Stimulated activated CD4-positive, alpha-beta T cell treated with anti-CD3 and anti-CD28 coated beads, Interleukin-2, amount 100 ng/mL, for 24 hours (primary cell): Measurements from ENCODE around the gene RSPH1.
A peak's percentile ranks its signal among the peaks of the same experiment; 100 is the strongest.
"Not testable (repeated sequence)": the region's sequence is repeated elsewhere in the genome, so short reads cannot be mapped to it uniquely, and the experiment has no call there.

Experiments
- DNase-seq, 2 donors: peaks; one replicate each; pipeline ENCODE4 v3.0.0-alpha.2; 2020

Gene RSPH1

DNA sequence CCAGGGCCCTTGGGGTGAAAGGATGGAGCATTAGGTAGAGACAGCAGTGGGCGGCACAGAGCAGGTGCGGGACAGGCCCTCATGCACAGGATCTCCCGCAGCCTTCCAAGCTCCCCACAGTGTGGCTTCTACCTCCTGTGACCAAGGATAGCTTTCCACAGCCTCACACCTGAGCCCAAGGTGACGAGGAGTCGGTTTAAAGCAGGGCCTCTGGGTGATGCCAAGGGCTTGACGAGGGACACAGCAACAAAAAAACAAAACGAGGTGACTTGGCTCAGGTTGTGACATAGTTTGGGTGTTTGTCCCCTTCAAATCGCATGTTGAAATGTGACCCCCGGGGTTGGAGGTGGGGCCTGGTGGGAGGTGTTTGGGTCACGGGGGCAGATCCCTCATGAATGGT is 15.3 kb downstream of the RSPH1 start:
- DNase-seq, result no peak

DNA sequence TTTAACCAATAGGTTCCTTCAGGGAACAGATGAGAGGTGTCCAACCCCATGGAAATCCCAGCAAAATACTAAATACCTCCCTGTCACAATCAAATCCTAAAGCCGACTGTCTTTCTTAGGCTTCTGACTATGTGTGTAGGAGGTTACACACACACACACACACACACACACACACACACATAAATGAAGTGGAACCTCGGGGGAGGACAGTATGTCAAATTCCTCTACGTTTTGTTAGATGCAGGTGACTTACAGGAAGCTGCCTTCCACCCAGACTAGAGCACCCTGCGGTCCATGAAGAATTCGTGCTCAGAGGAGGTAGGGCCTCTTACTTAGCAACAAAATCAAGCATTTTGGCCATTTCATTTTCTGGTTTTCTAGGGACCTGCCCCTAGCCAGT is 16.4 kb downstream of the RSPH1 start:
- no peak for DNase-seq

DNA sequence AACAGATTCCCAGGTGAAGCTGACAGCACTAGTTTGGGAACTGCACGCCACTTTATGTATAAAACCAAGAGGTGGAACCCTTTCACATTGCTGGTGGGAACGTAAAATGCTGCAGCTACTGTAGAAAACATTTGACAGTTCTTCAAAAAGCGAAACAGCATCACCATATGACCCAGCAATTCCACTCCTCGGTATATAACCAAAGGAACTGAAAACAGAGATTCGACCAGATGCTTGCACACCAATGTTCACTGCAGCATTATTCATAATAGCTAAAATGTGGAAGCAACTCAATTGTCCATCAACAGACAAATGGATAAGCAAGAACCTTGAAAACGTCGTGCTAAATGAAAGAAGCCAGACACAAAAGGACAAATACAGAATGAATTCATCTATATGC is 17.5 kb downstream of the RSPH1 start:
- no peak for DNase-seq

DNA sequence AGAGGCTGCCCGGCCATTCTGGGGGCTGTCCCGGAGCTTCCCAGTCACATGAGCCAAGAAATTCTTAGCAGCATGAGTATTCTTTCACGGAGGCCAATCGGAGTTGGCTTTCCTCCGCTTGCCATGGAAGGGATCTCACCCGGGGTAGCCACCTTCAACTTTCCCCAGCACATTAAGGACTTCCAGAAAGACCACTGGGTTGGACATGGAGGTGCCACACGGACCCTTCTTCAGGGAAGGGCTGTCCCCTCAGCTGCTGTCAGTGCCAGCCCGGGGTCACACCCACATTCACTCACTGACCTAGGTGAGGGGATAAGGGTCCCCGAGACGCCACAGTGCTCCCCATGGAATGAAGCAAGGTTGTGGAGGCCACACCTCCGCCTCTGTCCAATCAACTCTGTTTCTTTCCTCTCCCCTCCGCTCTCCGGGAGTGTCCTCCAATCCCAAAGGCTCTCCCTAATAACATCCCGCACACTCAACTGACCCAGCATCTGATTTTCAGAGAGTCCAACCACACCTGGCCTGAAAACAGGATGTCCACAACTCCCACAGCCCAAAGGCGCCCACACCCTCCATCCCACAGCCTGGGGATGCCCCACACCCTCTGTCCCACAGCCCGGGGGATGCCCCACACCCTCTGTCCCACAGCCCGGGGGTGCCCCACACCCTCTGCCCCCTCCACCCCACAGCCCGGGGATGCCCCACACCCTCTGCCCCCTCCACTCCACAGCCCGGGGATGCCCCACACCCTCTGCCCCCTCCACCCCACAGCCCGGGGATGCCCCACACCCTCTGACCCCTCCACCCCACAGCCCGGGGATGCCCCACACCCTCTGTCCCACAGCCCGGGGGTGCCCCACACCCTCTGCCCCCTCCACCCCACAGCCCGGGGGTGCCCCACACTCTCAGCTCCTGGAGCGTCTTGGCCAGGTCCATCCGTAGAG is 19.4 kb downstream of the RSPH1 start:
- DNase-seq, result no peak

DNA sequence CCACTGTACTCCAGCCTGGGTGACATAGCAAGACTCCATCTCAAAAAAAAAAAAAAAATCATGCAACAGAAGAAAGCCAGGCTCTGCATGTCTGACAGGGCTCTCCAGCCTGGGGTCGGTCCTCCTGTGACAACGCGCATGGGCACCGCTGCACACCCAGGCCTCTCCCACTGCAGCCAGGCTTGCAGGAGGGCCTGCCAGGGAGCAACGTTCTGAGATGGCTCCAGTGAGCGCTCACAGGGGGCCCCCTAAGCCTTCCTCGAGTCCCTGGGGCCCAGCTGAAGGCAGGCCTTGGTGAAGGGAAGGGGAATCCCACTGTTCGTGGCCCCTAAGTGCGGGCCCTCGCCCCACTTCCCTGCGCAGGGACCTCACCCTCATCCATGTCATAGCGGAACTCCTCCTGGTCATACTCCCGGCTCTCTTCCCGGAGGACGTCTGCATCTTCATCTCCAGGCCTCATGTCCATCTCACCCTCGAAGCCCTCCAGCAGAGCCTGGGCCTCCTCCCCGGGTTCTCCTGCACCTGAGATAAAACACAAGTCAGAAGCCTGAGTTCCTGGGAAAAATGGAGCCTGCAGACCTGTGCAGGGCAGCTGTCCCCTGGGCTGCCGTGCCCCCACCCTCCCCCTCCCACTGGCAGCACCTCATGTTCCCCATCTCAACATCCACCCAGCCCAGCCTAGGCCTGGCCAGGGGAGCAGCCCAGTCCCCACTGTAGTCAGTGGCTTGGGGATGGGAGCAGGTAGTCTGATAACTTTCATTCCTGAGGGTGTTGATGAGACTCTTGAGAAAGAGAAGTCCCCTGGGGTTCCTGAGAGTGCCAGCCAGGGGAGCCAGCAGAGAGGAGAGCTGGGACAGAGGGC is 20.3 kb downstream of the RSPH1 start:
- DNase-seq, result no peak

DNA sequence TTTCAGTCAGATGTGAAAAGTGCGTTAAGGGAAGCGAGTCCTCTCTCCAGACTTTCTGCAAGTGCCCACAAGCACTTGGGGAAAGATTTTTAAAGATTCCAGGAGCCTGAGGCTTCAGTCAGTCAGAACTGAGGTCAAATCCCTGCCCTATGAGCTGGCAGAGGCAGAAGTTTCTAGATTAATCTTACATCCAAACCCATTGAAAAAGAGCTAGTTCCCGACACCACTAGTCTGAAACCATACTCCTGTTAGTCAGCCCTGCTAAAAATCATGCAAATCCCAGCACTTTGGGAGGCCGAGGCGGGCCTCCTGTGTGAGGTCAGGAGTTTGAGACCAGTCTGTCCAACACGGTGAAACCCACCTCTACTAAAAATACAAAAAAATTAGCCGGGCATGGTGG is 21.0 kb downstream of the RSPH1 start:
- no peak for DNase-seq

DNA sequence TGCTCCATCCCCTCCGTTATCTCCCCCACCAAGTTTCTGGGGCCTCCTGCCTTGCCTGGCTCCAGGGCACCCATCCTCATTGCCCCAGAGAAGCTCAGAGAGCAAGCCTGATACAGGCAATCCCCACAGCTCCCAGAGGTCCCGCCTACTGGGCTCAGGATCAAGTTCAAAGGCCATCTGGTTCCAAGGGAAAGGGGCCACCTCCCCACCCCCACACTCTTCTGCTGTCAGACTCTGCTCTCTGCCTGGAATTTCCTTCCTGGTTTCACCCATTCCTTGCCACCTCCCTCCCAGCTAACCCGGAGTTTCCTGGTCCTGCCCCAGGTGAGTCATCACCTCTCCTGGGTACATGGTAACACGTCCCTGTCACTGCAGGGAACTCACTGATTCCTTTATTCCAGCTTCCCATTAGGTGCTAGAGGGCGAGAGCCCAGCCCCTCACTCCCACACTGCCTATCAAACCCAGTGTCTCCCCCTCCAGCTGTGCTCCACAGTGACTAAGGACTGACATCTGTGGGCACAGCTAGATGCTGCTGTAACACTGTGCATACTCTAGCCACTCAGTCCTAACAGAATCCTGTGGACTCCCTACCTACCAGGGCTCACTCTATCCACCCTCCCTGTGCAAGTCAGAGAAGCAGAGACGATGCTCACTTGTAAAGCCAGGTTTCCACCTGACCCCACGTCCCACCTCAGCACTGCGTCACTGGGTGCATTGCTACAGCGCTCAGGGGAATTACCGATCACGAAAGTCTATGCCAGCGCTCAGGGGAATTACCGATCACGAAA is 21.8 kb downstream of the RSPH1 start:
- no peak for DNase-seq

DNA sequence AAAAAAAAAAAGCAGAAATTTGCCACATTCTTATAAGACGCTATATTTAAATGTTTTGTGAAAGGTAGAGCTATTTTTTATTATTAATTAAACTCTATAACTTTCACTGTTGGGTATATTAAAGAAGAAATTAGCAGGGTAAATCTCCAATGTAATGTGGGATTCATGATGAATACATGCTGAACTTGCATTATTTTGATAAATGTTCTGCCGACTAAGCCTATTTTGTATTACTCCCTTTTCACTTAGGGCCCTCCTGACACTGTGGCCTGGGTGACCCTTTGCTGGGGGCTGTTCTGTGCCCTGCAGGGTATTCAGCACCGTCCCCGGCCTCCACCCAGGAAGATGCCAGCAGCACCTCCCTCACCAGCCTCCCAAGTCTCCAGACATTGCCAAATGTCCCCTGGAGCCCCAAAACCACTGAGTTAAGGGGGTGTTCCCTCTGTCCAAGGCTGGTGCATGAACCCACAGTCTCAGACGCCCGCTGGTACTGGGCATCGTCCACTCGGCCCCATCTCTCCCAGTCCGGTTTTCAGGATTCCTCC is 22.5 kb downstream of the RSPH1 start:
- DNase-seq, result no peak

DNA sequence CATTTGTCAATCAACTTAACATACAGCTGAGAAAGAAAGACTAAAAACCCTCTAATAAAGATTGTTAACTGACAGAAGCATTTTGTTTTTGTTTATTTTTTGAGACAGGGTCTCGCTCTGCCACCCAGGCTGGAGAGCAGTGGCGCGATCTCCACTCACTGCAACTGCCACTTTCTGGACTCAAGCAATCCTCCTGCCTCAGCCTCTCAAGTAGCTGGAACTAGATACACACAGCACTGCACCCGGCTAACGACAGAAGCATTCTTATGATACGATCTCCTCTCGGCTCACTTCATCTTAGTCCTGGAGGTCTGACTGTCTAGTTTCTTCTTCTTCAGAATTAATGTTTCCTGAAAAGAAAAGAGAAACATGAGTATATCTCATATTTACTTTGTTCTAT is 23.5 kb downstream of the RSPH1 start:
- no peak for DNase-seq

DNA sequence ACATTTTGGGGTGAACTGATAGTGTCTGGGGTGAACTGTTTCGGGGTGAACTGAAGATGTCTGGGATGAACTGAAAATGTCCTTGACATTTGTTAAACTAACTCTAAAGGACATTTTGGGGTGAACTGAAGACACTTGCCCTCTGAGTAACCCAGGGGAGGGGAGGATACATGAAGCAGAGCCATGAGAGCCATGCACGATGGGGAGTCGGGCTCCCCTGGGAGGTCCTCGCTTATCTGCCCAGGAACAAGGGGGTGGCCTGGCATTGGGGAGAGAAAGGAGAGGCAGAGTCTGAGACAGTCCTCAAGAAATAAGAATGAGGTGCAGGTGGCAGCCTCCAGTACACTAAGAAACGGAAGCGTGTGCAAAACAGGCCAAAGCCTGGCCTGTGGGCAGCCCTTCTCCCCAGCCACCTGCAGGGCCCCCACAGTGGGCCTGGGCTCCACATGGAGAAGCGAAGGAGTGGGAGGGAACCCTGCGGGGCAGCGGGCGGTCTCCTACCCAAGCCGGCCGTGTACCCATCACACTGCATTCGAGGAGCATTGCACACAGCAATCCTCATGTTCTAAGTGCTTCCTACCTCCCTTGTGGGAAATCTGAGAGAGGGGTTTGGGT is 24.2 kb downstream of the RSPH1 start:
- DNase-seq, result no peak

DNA sequence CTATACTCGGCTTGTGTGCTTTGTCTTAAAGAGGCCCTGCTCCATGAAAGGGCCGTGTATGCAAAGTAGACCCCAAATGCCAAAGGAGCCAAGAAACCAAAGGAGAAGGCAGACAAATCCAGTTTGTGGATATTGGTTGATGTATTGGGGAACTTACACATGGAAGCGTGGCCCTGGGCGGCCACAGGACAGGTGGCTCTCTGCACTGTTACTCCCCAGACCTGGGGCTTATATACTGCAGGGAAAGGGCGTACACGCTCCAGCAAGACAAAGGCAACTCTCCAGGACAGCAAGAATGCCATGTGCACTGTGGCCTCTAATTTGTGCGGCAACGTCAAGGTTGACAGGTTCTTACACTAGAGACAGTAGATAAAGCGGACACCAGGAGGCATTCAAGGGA is 24.8 kb downstream of the RSPH1 start:
- DNase-seq, result no peak

DNA sequence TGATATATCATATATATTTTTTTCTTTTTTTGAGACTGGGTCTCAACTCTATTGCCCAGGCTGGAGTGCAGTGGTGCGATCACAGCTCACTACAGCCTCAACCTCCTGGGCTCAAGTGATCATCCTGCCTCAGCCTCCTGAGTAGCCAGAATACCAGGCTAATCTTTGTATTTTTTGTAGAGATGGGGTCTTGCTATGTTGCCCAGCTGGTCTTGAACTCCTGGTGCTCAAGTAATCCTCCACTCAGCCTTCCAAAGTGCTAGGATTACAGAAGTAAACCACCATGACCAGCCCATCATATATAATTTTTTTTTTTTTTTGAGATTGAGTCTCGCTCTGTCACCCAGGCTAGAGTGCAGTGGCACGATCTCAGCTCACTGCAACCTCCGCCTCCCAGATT is 26.3 kb downstream of the RSPH1 start:
- not testable (repeated sequence) for DNase-seq

DNA sequence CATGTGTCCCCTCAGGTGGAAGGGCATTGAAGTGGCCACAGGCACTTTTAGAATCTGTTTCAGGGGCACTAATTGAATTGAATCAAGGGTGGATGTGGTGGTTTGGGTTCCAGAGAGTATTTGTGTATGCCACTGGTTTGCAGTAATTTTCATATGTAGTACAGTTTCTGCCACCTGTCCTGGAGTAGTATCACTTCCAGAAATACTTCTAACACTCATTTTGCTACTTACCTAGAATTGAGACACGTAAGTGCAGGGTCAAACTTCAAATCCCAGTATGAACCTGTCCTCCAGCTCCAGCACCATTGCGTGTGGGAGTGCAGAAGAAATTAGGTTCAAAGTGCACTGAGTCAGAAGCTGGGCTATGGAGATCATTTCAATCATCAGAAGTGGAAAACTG is 26.8 kb downstream of the RSPH1 start:
- no peak for DNase-seq

DNA sequence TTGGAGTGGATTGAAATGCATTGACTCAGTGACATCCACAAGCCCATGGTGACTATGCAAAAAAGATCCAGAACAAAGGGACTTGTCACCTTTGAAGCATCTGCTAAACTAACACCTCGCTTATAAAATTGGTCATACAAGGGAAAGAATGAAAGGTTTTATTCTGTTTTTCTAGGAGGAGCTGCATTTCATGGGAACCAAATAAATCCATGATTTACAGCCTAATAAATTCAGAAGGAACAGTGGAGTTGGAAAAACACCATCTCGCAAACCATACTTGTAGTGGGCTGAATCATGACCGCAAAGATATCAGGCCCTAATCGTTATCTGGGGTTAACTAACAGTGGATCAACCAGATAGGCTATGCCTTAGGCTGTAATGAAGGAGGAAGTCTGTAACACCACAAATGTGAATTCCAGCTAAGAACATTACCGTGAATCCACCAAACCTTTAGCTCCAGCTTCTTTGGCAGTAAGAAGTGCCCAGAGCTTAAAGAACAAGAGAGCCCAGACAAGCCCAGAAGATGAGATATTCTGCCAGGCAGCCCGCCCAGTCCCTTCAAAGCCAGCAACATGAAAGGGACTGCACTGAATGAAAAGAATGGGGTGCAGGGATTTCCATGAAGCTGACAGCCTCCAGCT is 27.4 kb downstream of the RSPH1 start:
- no peak for DNase-seq

DNA sequence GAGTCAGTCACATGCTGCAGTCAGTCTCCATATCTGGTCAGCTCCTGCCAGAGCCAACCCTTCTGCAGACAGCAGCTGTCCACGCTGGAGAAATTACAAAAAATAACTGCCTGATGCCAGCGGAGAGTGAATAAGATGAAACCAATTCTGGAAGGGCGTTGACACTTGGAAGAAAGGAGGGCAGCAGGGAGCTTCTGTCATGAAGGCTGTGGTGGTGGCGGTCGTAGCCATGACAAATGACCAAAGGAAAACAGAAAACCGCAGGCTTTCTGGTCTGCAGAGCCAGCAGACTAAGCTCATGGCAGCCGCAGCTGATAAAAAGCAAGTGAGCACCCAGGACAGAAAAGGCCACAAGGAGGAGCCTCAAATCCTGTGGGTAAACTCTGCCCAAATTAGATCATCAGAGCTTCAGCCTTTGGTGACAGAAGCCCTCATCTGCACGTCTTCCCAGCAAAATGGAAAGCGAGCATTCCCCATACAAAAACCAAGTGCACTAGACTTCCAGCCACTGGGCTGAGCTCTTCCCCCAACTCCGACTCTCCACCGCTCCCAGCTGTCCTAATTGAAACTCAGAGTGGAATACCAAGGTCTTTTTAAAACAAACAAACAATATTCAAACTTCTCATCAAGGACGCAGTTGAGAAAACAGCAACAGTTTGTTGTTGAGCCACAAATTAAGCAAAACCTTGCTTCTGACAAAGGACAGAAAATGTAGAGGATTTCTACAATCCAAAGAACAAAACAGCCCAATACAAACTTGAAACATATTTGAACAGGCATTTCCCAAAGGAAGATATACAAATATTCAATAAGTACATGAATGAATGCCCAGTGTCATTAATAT is 28.7 kb downstream of the RSPH1 start:
- DNase-seq, result no peak

DNA sequence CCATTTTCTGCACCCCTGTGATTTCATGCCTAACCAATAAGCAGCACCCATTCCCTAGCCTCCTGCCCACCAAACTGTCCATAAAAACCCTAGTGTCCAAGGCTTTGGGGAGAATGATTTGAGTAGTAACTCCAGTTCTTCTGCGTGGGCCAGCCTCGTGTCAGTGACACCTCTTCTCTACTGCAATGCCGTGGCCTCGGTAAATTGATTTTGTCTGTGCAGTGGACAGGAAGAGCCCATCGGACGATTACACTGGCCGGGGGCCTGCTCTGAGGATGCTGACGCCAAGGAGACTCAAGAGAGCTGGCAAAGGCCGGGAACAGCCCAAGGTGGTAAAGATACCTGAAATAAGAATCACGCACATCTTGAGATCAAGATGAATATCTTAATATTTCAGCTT is 29.3 kb downstream of the RSPH1 start:
- no peak for DNase-seq

DNA sequence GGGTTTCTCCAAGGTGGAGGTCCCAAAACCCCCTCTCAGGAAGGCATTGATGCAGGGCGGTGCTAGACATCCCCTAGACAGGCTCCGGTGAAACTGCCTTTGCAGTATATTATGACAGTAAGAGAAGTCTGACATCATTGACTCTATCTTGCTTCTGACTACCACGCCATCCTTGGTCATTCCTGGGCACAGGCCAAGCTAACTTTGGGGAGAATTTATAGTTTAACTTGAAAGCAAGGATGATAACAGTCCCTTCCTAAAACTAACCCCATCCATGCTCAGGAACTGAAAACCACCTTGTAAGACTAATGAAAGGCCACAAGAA is 30.3 kb downstream of the RSPH1 start:
- no peak for DNase-seq

DNA sequence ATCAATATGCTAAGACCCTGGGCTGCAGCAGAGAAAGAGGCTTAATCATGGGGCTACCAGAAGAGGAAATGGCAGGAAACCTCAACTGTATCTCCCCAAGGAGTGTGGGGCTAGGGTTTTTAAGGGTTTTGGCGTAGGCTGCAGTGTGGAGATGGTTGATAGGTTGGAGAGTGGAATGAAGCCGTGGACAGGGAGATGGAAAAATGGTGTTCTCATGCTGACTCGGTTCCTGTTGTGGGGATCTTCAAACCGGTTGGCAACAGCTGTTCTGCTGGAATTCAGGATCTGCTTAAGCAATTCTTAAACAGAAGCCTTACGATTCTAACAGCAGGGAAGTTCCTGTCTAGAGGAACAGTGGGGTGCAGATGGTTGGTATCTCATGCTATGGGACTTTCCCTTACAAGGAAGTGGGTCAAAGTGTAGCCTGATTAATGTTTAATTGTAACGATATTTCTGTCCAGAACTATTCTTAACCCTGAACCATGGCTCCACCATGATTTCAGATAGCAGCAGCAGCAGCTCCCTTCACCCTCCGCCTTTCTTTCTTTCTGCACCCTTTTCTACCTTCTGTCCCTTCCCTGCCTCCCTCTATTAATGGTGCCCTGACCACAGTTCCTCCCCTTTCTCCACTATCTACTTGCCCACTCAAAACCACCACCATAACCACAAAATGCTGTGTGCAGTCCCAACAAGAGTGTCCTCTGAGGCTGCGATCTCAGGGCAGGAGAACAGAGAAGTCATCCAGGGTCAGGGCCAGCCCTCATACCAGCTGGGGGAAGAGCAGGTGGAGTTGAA is 30.8 kb downstream of the RSPH1 start:
- no peak for DNase-seq

DNA sequence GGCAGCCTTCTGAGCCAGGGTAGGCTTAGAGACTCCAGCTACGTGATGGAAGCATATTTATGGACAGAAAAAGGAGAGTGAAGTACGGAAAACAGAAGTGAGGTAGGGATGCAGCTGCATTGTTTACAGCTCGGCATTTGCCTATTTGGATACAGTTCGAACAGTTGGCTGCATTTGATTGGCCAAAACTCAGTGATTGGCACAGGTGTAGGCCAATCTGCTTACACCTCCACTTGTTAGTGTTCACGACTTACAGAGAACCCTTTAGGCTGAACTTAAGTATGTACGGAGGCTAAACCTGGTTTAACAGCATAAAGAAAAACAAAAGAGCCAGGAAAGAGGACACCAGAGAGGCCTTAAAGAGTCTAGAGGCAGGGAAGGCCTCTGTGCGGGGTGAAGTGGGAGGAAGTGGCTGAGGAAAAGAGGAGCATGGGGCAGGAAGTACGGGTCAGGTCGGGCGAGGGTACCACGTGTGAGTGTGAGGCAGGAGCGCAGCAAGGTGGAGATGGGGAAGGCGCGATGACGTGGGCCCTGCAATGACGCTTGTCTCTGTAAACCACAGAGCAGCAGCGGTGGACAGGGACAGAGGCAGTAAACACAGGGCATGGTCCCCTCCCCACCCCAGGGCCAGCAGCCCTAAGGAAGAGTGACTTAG is 32.0 kb downstream of the RSPH1 start:
- DNase-seq, result peak; percentile 64
